Muscle of arm (tissue), 12 donors: ENCODE data around the gene GRID2. TPM values are rescaled to one million over a fixed set of nuclear protein-coding genes. Genes with fewer than 3 reads are reported as not detected.

Experiments
- DNase-seq: peaks from one replicate; pipeline ENCODE4 v3.0.0-alpha.2; 2013
- polyA plus RNA-seq, 12 donors: library from polyadenylated mRNA; unstranded; fragments of 120-200 nt; gene quantifications; one replicate each; pipeline ENCODE4 v1.2.1, GENCODE V29; 2013; ENCODE audit not compliant: insufficient read length in 12 of 12

Gene GRID2
- polyA plus RNA-seq, 12 donors, result 0.21 to 1.6 (median 0.53) TPM; not detected in 2

- DNase-seq, result no peak
Measured at GRCh38 chr4:93802045-93802444, 1498.3 kb downstream of the GRID2 start.

GRCh38 chr4:93809773-93810172 is 1506.0 kb downstream of the GRID2 start:
- DNase-seq, result no peak

- no peak for DNase-seq
Measured at GRCh38 chr4:93810340-93810992, 1506.7 kb downstream of the GRID2 start.

GRCh38 chr4:93813092-93813491 is 1509.3 kb downstream of the GRID2 start:
- no peak for DNase-seq

GRCh38 chr4:93814141-93814540 is 1510.4 kb downstream of the GRID2 start:
- no peak for DNase-seq

- DNase-seq, result no peak
Measured at GRCh38 chr4:93814722-93815121, 1511.0 kb downstream of the GRID2 start.
